SK-N-MC (cell line): Measurements from ENCODE around the gene HSPBAP1.

Source experiments
- EZH2 ChIP-seq: fragments of 200-600 bp; sonication (generic); IDR thresholded peaks from one replicate; pipeline ENCODE4 v1.6.1; 2017; ENCODE audit warnings: antibody characterized with exemption
- POLR2AphosphoS5 ChIP-seq: IDR thresholded peaks from 2 replicates; pipeline ENCODE4 v1.6.1; 2012; ENCODE audit warnings: mild to moderate bottlenecking, low read depth, low read length, borderline replicate concordance

DNA sequence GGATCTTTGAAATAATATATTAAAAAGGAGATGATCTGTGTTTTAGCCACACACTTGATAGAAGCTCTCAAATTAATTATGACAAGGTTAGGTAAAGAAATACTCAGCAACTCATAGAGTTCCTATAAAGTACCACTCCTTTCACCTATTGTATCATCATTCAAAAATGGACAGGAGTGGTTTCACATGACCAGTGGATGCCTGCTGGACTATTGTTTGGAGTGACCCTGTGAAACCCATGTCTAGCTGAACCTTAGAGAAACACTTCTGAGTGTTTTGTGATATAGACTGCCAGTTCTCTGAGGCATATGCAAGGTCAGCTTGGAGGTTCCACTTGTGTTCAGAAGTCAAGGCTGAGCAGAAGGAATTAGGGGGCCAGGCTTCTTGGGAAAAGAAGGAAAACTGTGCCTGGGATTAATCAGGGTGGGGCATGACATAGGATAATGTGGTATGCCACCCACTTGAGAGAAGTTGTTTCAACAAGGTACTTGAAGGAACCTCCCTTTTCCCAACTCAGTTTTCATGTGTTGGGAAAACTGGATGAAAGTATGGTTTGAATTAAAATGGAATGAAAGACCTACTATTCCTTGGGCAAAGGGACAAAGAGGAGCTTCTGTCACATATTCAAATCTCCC lies 97.6 kb downstream of the HSPBAP1 start:
- no peak for TF ChIP-seq POLR2AphosphoS5
- no peak for TF ChIP-seq EZH2
